ENCODE data around the gene SLC29A2.

DNA sequence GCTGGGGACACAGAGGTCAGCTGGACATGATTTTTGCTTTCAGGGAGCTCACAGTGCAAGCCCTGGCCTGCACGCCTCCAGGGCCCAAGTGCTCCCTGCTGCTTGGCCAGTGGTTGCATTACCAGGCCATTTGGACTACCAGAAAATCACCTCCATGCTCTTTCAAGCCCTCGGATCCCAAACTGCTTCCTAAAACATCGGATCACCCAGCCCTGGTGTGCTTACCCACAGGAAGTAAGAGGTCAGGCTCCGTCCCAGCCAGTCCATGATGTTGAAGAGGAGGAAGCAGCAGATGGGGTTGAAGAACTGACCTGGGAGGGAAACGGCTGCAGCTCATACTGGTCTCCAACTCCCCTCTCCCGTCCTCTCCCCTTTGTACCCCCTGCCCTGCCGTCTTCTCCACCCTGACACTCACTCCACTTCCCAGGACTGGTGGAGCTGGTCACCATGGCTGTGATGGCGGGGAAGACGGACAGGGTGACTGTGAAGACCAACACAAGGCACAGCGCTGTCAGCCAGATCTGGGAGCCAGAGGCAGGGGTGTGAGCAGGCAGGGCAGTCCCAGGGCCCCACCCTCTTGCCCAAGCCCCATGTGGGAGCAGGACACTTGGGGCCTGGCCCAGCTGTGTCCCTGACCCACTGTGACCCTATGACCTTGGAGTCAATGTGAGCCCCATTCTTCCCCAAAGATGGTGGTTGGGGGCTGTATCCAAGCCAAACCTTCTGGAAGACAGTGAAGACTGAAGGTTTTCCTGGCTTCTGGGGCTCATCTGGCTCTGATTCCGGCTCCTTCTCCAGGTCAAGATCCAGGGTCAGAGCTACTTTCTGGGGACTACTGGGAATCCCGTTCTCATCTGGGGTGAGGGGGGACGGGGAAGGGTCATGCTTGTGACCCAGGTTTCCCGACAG is 5.6 kb downstream of the SLC29A2 start:
- TF ChIP-seq, protein P1, sequence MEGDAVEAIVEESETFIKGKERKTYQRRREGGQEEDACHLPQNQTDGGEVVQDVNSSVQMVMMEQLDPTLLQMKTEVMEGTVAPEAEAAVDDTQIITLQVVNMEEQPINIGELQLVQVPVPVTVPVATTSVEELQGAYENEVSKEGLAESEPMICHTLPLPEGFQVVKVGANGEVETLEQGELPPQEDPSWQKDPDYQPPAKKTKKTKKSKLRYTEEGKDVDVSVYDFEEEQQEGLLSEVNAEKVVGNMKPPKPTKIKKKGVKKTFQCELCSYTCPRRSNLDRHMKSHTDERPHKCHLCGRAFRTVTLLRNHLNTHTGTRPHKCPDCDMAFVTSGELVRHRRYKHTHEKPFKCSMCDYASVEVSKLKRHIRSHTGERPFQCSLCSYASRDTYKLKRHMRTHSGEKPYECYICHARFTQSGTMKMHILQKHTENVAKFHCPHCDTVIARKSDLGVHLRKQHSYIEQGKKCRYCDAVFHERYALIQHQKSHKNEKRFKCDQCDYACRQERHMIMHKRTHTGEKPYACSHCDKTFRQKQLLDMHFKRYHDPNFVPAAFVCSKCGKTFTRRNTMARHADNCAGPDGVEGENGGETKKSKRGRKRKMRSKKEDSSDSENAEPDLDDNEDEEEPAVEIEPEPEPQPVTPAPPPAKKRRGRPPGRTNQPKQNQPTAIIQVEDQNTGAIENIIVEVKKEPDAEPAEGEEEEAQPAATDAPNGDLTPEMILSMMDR (IDR thresholded peaks at IDR 0.05) = no peak
- no peak for TF ChIP-seq EZH2 (IDR thresholded peaks at IDR 0.05)

Measured in neural progenitor cell (in vitro differentiated cells).